A375 (cell line): ENCODE results near the gene NRSN1. TPM values are rescaled to one million over a fixed set of nuclear protein-coding genes. Genes with fewer than 3 reads are reported as not detected.

Source experiments
- small RNA-seq: library from RNA; depleted of rRNA; stranded (forward); fragments of <200 nt; gene quantifications from one replicate; pipeline ENCODE3, GENCODE V24; 2014
- total RNA-seq: library from RNA; depleted of rRNA; stranded (reverse); fragments of >200 nt; shearing (Covaris generic); gene quantifications from 2 replicates; pipeline ENCODE4 v1.2.3, GENCODE V29; 2014; rRNA removed

NRSN1 gene, protein sequence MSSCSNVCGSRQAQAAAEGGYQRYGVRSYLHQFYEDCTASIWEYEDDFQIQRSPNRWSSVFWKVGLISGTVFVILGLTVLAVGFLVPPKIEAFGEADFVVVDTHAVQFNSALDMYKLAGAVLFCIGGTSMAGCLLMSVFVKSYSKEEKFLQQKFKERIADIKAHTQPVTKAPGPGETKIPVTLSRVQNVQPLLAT
- not detected in 2 replicates for total RNA-seq

DNA sequence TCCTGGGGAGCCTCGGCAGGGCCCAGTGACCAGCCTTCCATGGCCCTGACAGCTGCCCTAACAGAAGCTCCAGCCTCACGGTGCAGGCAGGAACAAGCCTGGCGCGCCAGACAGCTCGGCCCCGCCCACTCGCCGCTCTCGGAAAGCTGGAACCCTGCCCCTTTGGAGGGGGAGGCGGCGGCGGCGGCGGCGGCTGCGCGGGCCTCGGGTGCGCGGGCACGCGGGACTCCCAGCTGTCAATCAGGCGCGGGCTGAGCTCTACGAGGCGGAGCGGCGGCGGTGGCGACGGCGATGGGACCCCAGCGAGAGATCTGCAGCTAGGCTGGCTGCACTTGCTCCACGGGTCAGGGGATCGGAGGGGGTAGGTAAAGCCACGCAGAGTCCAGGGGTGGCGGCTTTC is at the start of gene NRSN1:
Gene NRSN1 (plus strand): TSS at position 236 of the 400 bp plus-strand sequence. CDS start 8,113 bp downstream, outside the sequence.

Small RNA genes within 50 kb of the gene (small RNA-seq; reads per million reads assigned to genes)
- 0.29 reads per million for gene RF00218

Other genes with a start within 250 kb of the NRSN1 start
- 0.04 TPM in 1 of 2 replicates, not detected in the other for gene DCDC2, start 231.8 kb downstream of the NRSN1 start, total RNA-seq